Liver (tissue), 9 donors: ENCODE data around the gene CDC14A. TPM values are rescaled to one million over a fixed set of nuclear protein-coding genes. Genes with fewer than 3 reads are reported as not detected.

Source experiments
- DNase-seq: peaks from one replicate; pipeline ENCODE4 v3.0.0-alpha.2; 2017; ENCODE audit warnings: low spot score
- H3K27ac ChIP-seq, 2 donors: one replicate each; pipeline ENCODE4 v1.7.0; 2013; ENCODE audit warnings: inconsistent platforms in 2 of 2, low read length in 2 of 2, control low read depth in 1 of 2, low read depth in 1 of 2, mild to moderate bottlenecking in 1 of 2
- H3K27me3 ChIP-seq, 4 donors: one replicate each; pipeline versions ENCODE4 v1.6.1 to v1.7.0; 2013; ENCODE audit warnings: low read length in 3 of 4, inconsistent platforms in 1 of 4, mild to moderate bottlenecking in 1 of 4, moderate library complexity in 1 of 4; ENCODE audit not compliant: control insufficient read depth in 4 of 4, insufficient read depth in 4 of 4
- H3K36me3 ChIP-seq, 4 donors: one replicate each; pipeline versions ENCODE4 v1.6.1 to v1.7.0; 2013; ENCODE audit warnings: low read length in 3 of 4, mild to moderate bottlenecking in 3 of 4, low read depth in 1 of 4, moderate library complexity in 1 of 4; ENCODE audit not compliant: control insufficient read depth in 4 of 4, insufficient read depth in 3 of 4
- H3K4me1 ChIP-seq, 4 donors: one replicate each; pipeline versions ENCODE4 v1.6.1 to v1.7.0; 2013; ENCODE audit warnings: low read length in 3 of 4, mild to moderate bottlenecking in 3 of 4, moderate library complexity in 1 of 4; ENCODE audit not compliant: control insufficient read depth in 4 of 4, insufficient read depth in 4 of 4
- H3K4me3 ChIP-seq, 3 donors: one replicate each; pipeline versions ENCODE4 v1.6.1 to v1.7.0; 2013; ENCODE audit warnings: low read length in 3 of 3, control low read depth in 1 of 3, low read depth in 1 of 3, mild to moderate bottlenecking in 1 of 3
- H3K9ac ChIP-seq, 2 donors: one replicate each; pipeline ENCODE4 v1.7.0; 2013; ENCODE audit warnings: low read length in 2 of 2, mild to moderate bottlenecking in 2 of 2, moderate library complexity in 2 of 2, control low read depth in 1 of 2, low read depth in 1 of 2
- H3K9me3 ChIP-seq, 4 donors: one replicate each; pipeline versions ENCODE4 v1.6.1 to v1.7.0; 2013; ENCODE audit warnings: low read length in 3 of 4; ENCODE audit not compliant: control insufficient read depth in 4 of 4
- ATF3 ChIP-seq: IDR thresholded peaks from 2 replicates; pipeline ENCODE4 v1.6.1; 2016; ENCODE audit warnings: antibody characterized with exemption
- CTCF ChIP-seq: fragments of 150-350 bp; IDR thresholded peaks from 2 replicates; pipeline ENCODE4 v1.5.1; 2017; ENCODE audit warnings: improper control_type of control experiment, low read depth, low read length; ENCODE audit not compliant: missing input control
- FOXA1 ChIP-seq: IDR thresholded peaks from 2 replicates; pipeline ENCODE4 v1.6.1; 2016; ENCODE audit warnings: antibody characterized with exemption
- FOXA2 ChIP-seq: IDR thresholded peaks from 2 replicates; pipeline ENCODE4 v1.6.1; 2016; ENCODE audit warnings: antibody characterized with exemption
- GABPA ChIP-seq, 2 donors: IDR thresholded peaks in 1 of 2; conservative IDR thresholded peaks in 1 of 2; 2 replicates each; pipeline ENCODE4 v1.6.1; 2016; ENCODE audit warnings: antibody characterized with exemption in 2 of 2, mild to moderate bottlenecking in 1 of 2, moderate library complexity in 1 of 2
- HNF4A ChIP-seq, 2 donors: conservative IDR thresholded peaks; 2 replicates each; pipeline ENCODE4 v1.6.1; 2016; ENCODE audit warnings: antibody characterized with exemption in 2 of 2, mild to moderate bottlenecking in 2 of 2
- HNF4G ChIP-seq: IDR thresholded peaks from 2 replicates; pipeline ENCODE4 v1.6.1; 2016; ENCODE audit warnings: antibody characterized with exemption
- JUND ChIP-seq, 2 donors: IDR thresholded peaks; 2 replicates each; pipeline ENCODE4 v1.6.1; 2016; ENCODE audit warnings: antibody characterized with exemption in 2 of 2
- MAX ChIP-seq: IDR thresholded peaks from 2 replicates; pipeline ENCODE4 v1.6.1; 2016; ENCODE audit warnings: antibody characterized with exemption
- NR2F2 ChIP-seq: IDR thresholded peaks from 2 replicates; pipeline ENCODE4 v1.6.1; 2016; ENCODE audit warnings: antibody characterized with exemption
- RAD21 ChIP-seq, 2 donors: IDR thresholded peaks; 2 replicates each; pipeline ENCODE4 v1.6.1; 2016; ENCODE audit warnings: antibody characterized with exemption in 2 of 2, mild to moderate bottlenecking in 2 of 2
- REST ChIP-seq: IDR thresholded peaks from 2 replicates; pipeline ENCODE4 v1.6.1; 2016; ENCODE audit warnings: antibody characterized with exemption, mild to moderate bottlenecking
- RXRA ChIP-seq, 2 donors: IDR thresholded peaks; 2 replicates each; pipeline ENCODE4 v1.6.1; 2017 to 2018; ENCODE audit warnings: antibody characterized with exemption in 2 of 2, mild to moderate bottlenecking in 1 of 2
- SP1 ChIP-seq: IDR thresholded peaks from 2 replicates; pipeline ENCODE4 v1.6.1; 2018; ENCODE audit warnings: antibody characterized with exemption, mild to moderate bottlenecking
- TAF1 ChIP-seq: conservative IDR thresholded peaks from 2 replicates; pipeline ENCODE4 v1.6.1; 2016; ENCODE audit warnings: antibody characterized with exemption, mild to moderate bottlenecking
- YY1 ChIP-seq: IDR thresholded peaks from 2 replicates; pipeline ENCODE4 v1.6.1; 2016; ENCODE audit warnings: antibody characterized with exemption, mild to moderate bottlenecking
- ZBTB33 ChIP-seq: IDR thresholded peaks from 2 replicates; pipeline ENCODE4 v1.6.1; 2016; ENCODE audit warnings: antibody characterized with exemption
- polyA plus RNA-seq, 2 donors: library from polyadenylated mRNA; stranded (reverse) in 1 of 2; unstranded in 1 of 2; fragments of 200-250 nt in 1 of 2; fragments of >200 nt in 1 of 2; fragmentation: Nextera tagmentation in 1 of 2; extraction: Ambion mirVana in 1 of 2; gene quantifications; one replicate each; pipeline versions ENCODE4 v1.2.1 to v1.2.3, GENCODE V29; 2013 to 2015
- total RNA-seq, 2 donors: library from RNA; depleted of rRNA; stranded (reverse); fragments of >200 nt; gene quantifications; one replicate each; pipeline ENCODE4 v1.2.3, GENCODE V29; 2014
- donor health status: healthy.
- donor health status: healthy.
- donor health status: healthy.
- donor health status: healthy.
- donor health status: healthy.

CDC14A gene
- total and polyA plus RNA-seq, 4 donors = 0.39 to 4.1 (median 2.6) TPM

GRCh38 chr1:100556925-100557605, 204.8 kb downstream of the CDC14A start (continued):
- TF ChIP-seq MAX = no peak
- no peak for TF ChIP-seq JUND (IDR thresholded peaks at IDR 0.05)

- no peaks in the 10 kb centered on the region for H3K27me3 ChIP-seq
- no peak overlapping the region for H3K9ac ChIP-seq
- no peak overlapping the region for H3K27ac ChIP-seq
- peaks cover 0 to 2% (median under 1%) of the 10 kb centered on the region in 4 donors for H3K9me3 ChIP-seq
- H3K36me3 ChIP-seq = no peaks in the 10 kb centered on the region
- no peak for DNase-seq
- TF ChIP-seq HNF4G (no peak), GABPA (IDR thresholded peaks at IDR 0.05 in 1 of 2, conservative IDR thresholded peaks at IDR 0.05 in 1 of 2) (no peak), HNF4A (conservative IDR thresholded peaks at IDR 0.05) (no peak), ZBTB33 (no peak), NR2F2 (no peak), ATF3 (no peak), RAD21 (IDR thresholded peaks at IDR 0.05) (no peak), FOXA1 (no peak), FOXA2 (no peak), YY1 (no peak), MAX (no peak), SP1 (no peak), CTCF (no peak), JUND (IDR thresholded peaks at IDR 0.05) (no peak), RXRA (IDR thresholded peaks at IDR 0.05) (no peak), REST (no peak), TAF1 (no peak)
- no peak overlapping the region for H3K4me3 ChIP-seq
- H3K4me1 ChIP-seq = no peaks in the 10 kb centered on the region
Measured at GRCh38 chr1:100557606-100557953, 205.3 kb downstream of the CDC14A start.
